Measurements from ENCODE around the gene ANKRD10.

Gene ANKRD10

DNA sequence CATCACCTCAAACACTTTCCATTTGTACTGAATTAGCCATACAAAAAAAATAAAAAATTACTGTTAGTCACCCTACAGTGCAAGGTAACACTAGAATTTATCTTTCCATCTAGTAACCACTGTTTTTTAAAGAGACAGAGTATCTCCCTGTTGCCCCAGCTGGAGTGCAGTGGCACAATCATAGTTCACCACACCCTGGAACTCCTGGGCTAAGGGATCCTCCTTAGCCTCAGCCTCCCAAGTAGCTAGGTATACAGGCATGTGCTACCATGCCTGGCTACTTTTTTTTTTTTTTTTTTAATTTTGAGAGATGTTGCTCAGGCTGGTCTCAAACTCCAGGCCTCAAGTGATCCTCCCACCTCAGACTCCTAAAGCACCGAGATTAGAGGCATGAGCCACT, 17.9 kb downstream of the ANKRD10 start:
- Histone ChIP-seq H3K27ac (ENCODE audit: low read depth, low read length) (no peak overlapping the region), H3K9me2 (replicated peaks; ENCODE audit: control insufficient read depth, low read length) (no peaks in the 10 kb centered on the region), H3K4me1 (ENCODE audit: control insufficient read depth, low read length) (no peaks in the 10 kb centered on the region), H3K9me3 (ENCODE audit: control insufficient read depth, insufficient read depth, low read length) (no peaks in the 10 kb centered on the region), H3K4me2 (ENCODE audit: low read length) (no peak overlapping the region), H3K27me3 (ENCODE audit: control insufficient read depth, low read length) (no peaks in the 10 kb centered on the region), H4K20me1 (ENCODE audit: control insufficient read depth, insufficient read depth, low read depth, low read length) (no peaks in the 10 kb centered on the region), H3K79me2 (ENCODE audit: control insufficient read depth, low read length) (peaks cover 5% of the 10 kb centered on the region; the same call in 1 of the 2 replicates), H3K36me3 (ENCODE audit: control insufficient read depth, low read length) (peaks cover 61% of the 10 kb centered on the region), H3F3A (ENCODE audit: control insufficient read depth, insufficient read depth) (no peaks in the 10 kb centered on the region), H3K4me3 (ENCODE audit: low read length) (no peak overlapping the region)
- TF ChIP-seq, protein P1, sequence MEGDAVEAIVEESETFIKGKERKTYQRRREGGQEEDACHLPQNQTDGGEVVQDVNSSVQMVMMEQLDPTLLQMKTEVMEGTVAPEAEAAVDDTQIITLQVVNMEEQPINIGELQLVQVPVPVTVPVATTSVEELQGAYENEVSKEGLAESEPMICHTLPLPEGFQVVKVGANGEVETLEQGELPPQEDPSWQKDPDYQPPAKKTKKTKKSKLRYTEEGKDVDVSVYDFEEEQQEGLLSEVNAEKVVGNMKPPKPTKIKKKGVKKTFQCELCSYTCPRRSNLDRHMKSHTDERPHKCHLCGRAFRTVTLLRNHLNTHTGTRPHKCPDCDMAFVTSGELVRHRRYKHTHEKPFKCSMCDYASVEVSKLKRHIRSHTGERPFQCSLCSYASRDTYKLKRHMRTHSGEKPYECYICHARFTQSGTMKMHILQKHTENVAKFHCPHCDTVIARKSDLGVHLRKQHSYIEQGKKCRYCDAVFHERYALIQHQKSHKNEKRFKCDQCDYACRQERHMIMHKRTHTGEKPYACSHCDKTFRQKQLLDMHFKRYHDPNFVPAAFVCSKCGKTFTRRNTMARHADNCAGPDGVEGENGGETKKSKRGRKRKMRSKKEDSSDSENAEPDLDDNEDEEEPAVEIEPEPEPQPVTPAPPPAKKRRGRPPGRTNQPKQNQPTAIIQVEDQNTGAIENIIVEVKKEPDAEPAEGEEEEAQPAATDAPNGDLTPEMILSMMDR (IDR thresholded peaks at IDR 0.05; ENCODE audit: low read depth, low read length, poor library complexity, severe bottlenecking): no peak
- no peak for TF ChIP-seq EZH2phosphoT487 (IDR thresholded peaks at IDR 0.05; ENCODE audit: borderline replicate concordance, low read length)

DNA sequence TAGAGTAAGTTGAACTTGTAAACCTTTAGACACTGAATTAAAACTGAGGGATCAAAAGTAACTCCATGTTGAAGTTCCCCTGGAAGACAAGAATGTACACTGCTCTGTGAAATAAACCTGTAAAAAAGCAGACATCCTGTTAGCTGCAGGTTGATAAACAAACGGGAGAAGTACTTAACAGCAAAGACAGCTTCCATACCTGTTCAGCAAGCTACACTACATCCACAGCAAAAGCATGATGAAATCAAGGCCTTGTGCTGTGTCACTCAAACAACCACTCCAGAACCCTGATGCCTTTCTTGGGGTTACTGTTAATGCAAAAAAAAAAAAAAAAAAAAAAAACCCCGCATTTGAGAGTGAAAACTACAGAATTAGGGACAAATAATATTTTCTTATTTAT, 20.8 kb downstream of the ANKRD10 start:
- Histone ChIP-seq H3K27ac (ENCODE audit: low read depth, low read length) (no peak overlapping the region), H3K4me1 (ENCODE audit: control insufficient read depth, low read length) (no peaks in the 10 kb centered on the region), H3K9me3 (ENCODE audit: control insufficient read depth, insufficient read depth, low read length) (no peaks in the 10 kb centered on the region), H3K4me2 (ENCODE audit: low read length) (no peak overlapping the region), H3K79me2 (ENCODE audit: control insufficient read depth, low read length) (no peaks in the 10 kb centered on the region), H3K27me3 (ENCODE audit: control insufficient read depth, low read length) (no peaks in the 10 kb centered on the region), H4K20me1 (ENCODE audit: control insufficient read depth, insufficient read depth, low read depth, low read length) (no peaks in the 10 kb centered on the region), H3F3A (ENCODE audit: control insufficient read depth, insufficient read depth) (peaks cover 6% of the 10 kb centered on the region), H3K4me3 (ENCODE audit: low read length) (no peak overlapping the region), H3K36me3 (ENCODE audit: control insufficient read depth, low read length) (peaks cover 39% of the 10 kb centered on the region), H3K9me2 (replicated peaks; ENCODE audit: control insufficient read depth, low read length) (no peaks in the 10 kb centered on the region)
- TF ChIP-seq EZH2phosphoT487 (IDR thresholded peaks at IDR 0.05; ENCODE audit: borderline replicate concordance, low read length): no peak
- TF ChIP-seq, protein P1 (IDR thresholded peaks at IDR 0.05; ENCODE audit: low read depth, low read length, poor library complexity, severe bottlenecking): no peak

DNA sequence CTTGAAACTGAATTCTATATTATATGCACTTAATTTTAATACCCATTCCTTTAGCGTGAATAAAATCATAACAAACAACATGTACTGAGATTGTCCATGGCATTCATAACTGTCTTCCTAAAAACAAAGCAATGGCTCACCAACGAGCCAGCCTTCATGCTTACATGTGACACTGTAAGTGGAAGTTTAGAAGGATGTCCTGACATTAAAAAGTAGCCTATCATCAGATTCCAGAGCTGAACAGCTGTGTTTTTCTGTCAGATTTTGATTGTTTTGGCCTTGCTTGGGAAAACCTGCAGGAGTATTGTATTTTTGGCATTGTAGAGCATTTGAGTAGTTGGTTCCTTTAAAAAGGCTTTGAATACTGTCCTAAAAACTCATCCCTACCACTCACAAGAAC, 21.3 kb downstream of the ANKRD10 start:
- no peaks in the 10 kb centered on the region for H3K79me2 ChIP-seq (ENCODE audit: control insufficient read depth, low read length)
- peaks cover 6% of the 10 kb centered on the region for H3F3A ChIP-seq (ENCODE audit: control insufficient read depth, insufficient read depth)
- H3K9me3 ChIP-seq (ENCODE audit: control insufficient read depth, insufficient read depth, low read length): no peaks in the 10 kb centered on the region
- H3K27me3 ChIP-seq (ENCODE audit: control insufficient read depth, low read length): no peaks in the 10 kb centered on the region
- H3K4me2 ChIP-seq (ENCODE audit: low read length): no peak overlapping the region
- no peak overlapping the region for H3K27ac ChIP-seq (ENCODE audit: low read depth, low read length)
- H3K4me3 ChIP-seq (ENCODE audit: low read length): no peak overlapping the region
- no peaks in the 10 kb centered on the region for H3K9me2 ChIP-seq (replicated peaks; ENCODE audit: control insufficient read depth, low read length)
- no peak for TF ChIP-seq EZH2phosphoT487 (IDR thresholded peaks at IDR 0.05; ENCODE audit: borderline replicate concordance, low read length)
- TF ChIP-seq, protein P1 (IDR thresholded peaks at IDR 0.05; ENCODE audit: low read depth, low read length, poor library complexity, severe bottlenecking): no peak
- H4K20me1 ChIP-seq (ENCODE audit: control insufficient read depth, insufficient read depth, low read depth, low read length): no peaks in the 10 kb centered on the region
- H3K36me3 ChIP-seq (ENCODE audit: control insufficient read depth, low read length): peaks cover 37% of the 10 kb centered on the region
- H3K4me1 ChIP-seq (ENCODE audit: control insufficient read depth, low read length): no peaks in the 10 kb centered on the region
